Measurements from ENCODE around the gene CYB561. TPM values are rescaled to one million over a fixed set of nuclear protein-coding genes. Genes with fewer than 3 reads are reported as not detected.

CYB561 gene, protein sequence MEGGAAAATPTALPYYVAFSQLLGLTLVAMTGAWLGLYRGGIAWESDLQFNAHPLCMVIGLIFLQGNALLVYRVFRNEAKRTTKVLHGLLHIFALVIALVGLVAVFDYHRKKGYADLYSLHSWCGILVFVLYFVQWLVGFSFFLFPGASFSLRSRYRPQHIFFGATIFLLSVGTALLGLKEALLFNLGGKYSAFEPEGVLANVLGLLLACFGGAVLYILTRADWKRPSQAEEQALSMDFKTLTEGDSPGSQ
- 40.1 and 43.8 TPM in 2 replicates for total RNA-seq (2014; rRNA removed; shearing (Covaris generic); ENCODE audit: low replicate concordance)

GRCh38 chr17:63445954-63446752, at the start of gene CYB561:
Gene CYB561, minus strand, starts transcription at chr17:63446306. Its CDS starts 8,759 bp downstream, at chr17:63437547.
- peak; percentile 71 for DNase-seq (ENCODE audit: low read depth)
- in situ Hi-C loops (cut with HindIII; ENCODE audit: low pct_unique_long_range_greater_than_20kb, low sequenced_read_pairs), result no loop called here

GRCh38 chr17:63495491-63495890, 49.4 kb upstream of the CYB561 start:
- in situ Hi-C loops (cut with HindIII; ENCODE audit: low pct_unique_long_range_greater_than_20kb, low sequenced_read_pairs), result no loop called here
- no peak for DNase-seq (ENCODE audit: low read depth)

DNA sequence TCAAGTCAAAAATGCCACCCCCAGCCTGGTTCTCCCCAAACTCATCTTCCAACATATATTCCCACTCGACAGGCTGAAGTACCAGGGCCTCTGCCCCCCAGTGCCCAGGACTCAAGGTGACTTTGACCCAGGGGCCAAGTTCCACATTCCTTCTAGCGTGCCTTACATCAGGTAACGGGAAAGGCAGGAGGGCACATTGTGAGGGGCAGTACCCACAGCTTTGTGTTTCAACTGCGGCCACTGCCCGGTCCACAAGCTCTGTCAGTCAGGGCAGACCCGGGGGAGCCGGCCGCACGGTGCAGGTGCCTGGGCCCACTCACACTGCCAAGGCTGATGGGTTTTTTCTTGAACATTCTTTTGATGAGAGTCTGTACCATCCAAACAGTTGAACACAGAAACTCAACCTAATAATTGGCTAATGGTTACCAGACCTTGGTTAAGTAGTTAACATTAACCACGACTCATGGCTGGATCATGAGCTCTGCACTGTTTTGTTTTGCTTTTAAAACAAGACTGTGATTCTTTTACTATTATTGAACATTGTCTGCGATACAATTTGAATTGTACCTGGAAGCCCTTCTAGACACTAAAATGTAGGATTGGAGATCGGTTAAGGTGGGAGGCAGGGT, 48.3 kb upstream of the CYB561 start:
- in situ Hi-C loops (cut with HindIII; ENCODE audit: low pct_unique_long_range_greater_than_20kb, low sequenced_read_pairs), result no loop called here
- DNase-seq (ENCODE audit: low read depth), result peak; percentile 12

- in situ Hi-C loops (cut with HindIII; ENCODE audit: low pct_unique_long_range_greater_than_20kb, low sequenced_read_pairs), result no loop called here
Measured at GRCh38 chr17:63493411-63493810, 47.3 kb upstream of the CYB561 start.

DNA sequence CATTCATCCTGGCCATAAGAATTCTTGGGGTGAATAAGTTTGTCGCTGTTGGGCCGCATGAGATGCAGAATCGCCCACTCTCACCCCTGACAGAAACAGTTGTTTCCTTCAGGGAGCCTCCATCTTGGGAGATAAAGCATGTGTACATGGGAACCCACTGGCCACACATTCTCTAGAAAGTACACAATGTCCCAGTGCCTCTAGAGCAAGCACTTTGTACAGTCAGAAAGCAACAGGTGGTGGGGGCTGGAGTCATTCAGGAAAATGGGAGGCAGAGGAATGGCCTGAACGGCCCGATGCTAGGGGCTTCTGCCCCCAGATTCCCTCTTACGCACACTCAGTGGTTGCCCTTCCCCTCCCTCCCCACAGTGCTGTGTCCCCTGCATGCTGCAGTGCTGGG, 46.8 kb upstream of the CYB561 start:
- DNase-seq (ENCODE audit: low read depth), result no peak
- in situ Hi-C loops (cut with HindIII; ENCODE audit: low pct_unique_long_range_greater_than_20kb, low sequenced_read_pairs), result no loop called here

More at GRCh38 chr17:63493411-63493810, 47.3 kb upstream of the CYB561 start:
- no peak for DNase-seq (ENCODE audit: low read depth)

DNA sequence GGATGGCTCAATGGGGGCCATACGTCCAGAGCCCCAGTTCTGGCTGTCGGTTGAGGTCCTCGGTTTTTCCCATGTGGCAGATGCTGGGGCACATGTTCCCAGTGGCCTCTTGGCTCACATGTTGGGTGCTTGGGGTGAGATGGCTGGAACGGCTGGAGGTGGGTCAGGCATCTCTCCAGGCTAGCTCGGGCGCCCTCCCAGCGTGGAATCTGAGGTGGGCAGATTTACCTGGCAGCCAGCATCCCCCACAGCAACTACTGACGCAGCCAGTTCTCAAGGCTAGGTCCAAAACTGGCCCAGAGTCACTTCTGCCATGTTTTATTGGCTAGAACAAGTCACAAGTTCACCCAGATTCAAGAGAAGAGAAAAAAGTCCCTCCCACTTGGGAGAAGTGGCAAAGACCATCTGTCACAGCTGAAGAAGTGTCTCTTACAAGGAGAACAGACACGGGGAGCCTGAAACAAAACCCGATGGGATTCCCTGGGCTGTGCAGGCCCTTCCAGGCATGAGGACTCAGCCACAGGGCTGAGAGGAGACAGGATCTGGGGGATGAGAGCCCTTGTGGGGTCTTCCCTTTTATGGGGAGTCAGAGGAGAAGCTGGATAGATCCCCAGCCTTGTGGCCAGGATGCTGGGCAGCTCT, 46.0 kb upstream of the CYB561 start:
- in situ Hi-C loops (cut with HindIII; ENCODE audit: low pct_unique_long_range_greater_than_20kb, low sequenced_read_pairs), result no loop called here
- DNase-seq (ENCODE audit: low read depth), result no peak

DNA sequence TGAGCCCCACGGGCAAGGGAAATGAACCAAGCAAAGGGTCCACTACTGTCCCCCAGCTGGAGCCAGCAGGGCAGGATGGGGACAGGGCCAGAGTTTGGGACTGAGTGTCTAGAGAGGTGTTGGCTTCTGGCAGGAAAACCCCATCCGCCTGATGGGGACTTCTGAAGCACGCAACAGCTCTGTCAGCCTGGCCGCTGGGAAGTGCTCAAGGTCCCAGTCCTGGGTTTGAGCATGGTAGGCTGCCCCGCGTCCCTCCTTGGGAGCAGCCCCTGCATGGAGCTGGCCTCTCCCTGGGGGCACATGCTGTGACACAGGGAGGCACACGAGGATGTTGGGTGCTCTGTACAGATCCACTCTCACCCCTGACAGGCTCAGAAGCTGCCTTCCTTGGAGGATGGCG, 45.3 kb upstream of the CYB561 start:
- in situ Hi-C loops (cut with HindIII; ENCODE audit: low pct_unique_long_range_greater_than_20kb, low sequenced_read_pairs), result no loop called here
- no peak for DNase-seq (ENCODE audit: low read depth)

- no peak for DNase-seq (ENCODE audit: low read depth)
- in situ Hi-C loops (cut with HindIII; ENCODE audit: low pct_unique_long_range_greater_than_20kb, low sequenced_read_pairs), result no loop called here
Measured at GRCh38 chr17:63490858-63491400, 44.8 kb upstream of the CYB561 start.

DNA sequence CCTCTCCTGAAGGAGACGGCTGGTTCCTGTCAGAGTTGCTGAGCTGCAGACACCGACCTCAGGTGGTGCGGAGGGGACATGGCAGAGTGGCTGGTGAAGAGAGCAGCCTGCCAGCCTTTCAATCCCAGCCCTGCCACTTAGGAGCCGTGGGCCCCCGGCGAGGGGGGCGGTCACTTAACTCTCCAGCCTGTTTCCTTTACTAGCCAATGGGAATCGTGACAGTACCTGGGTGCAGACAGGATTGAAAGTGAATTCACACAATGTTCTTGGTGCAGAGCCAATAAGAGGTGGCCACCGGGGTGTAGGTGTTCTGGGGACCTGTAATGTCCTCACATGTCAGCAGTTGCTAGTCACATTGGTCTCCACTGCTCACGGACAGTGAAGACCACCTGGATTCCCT, 44.2 kb upstream of the CYB561 start:
- DNase-seq (ENCODE audit: low read depth), result no peak
- in situ Hi-C loops (cut with HindIII; ENCODE audit: low pct_unique_long_range_greater_than_20kb, low sequenced_read_pairs), result no loop called here

- in situ Hi-C loops (cut with HindIII; ENCODE audit: low pct_unique_long_range_greater_than_20kb, low sequenced_read_pairs), result no loop called here
- no peak for DNase-seq (ENCODE audit: low read depth)
Measured at GRCh38 chr17:63489291-63489690, 43.2 kb upstream of the CYB561 start.

GRCh38 chr17:63488851-63489250, 42.7 kb upstream of the CYB561 start:
- DNase-seq (ENCODE audit: low read depth), result no peak
- in situ Hi-C loops (cut with HindIII; ENCODE audit: low pct_unique_long_range_greater_than_20kb, low sequenced_read_pairs), result no loop called here

DNA sequence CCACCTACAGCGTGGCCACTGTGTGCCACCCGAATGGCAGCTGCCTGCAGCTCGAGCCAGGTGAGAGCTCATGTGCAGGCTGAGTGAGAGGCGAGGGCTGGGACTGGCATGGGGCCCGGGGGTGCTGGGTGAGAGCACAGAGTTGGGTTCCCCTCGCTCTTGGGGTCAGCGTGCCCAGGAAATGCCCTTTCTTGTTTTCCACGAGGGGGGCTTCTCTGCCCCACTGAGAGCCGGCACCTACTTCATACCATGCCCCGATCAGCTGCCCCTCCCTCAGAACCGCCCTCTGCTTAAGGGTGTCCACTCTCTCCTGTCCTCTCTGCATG, 40.9 kb upstream of the CYB561 start:
- no peak for DNase-seq (ENCODE audit: low read depth)
- in situ Hi-C loops (cut with HindIII; ENCODE audit: low pct_unique_long_range_greater_than_20kb, low sequenced_read_pairs), result no loop called here

- in situ Hi-C loops (cut with HindIII; ENCODE audit: low pct_unique_long_range_greater_than_20kb, low sequenced_read_pairs), result no loop called here
- DNase-seq (ENCODE audit: low read depth), result no peak
Measured at GRCh38 chr17:63486317-63487013, 40.4 kb upstream of the CYB561 start.

GRCh38 chr17:63483655-63484575, 37.8 kb upstream of the CYB561 start:
- DNase-seq (ENCODE audit: low read depth), result no peak
- in situ Hi-C loops (cut with HindIII; ENCODE audit: low pct_unique_long_range_greater_than_20kb, low sequenced_read_pairs), result no loop called here

DNA sequence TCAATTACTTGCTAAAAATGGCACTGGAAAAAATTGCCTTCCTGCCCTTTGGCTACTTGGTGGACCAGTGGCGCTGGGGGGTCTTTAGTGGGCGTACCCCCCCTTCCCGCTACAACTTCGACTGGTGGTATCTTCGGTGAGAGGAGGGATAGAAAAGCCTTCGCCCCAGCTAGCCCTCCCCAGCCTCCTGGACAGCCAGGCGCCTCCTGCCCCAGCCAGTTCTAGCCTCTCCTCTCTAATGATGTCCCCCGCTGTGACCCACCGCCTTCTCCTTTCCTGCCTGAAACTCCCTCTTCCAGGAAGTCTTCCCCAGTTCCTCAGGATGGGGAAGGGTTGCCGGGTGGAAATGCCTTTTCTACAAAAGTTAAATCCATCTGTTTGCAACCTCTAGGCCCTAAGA, 36.9 kb upstream of the CYB561 start:
- no peak for DNase-seq (ENCODE audit: low read depth)
- in situ Hi-C loops (cut with HindIII; ENCODE audit: low pct_unique_long_range_greater_than_20kb, low sequenced_read_pairs), result no loop called here

GRCh38 chr17:63482509-63482908, 36.4 kb upstream of the CYB561 start:
- in situ Hi-C loops (cut with HindIII; ENCODE audit: low pct_unique_long_range_greater_than_20kb, low sequenced_read_pairs), result no loop called here

GRCh38 chr17:63481488-63481870, 35.4 kb upstream of the CYB561 start:
- in situ Hi-C loops (cut with HindIII; ENCODE audit: low pct_unique_long_range_greater_than_20kb, low sequenced_read_pairs), result no loop called here
- DNase-seq (ENCODE audit: low read depth), result no peak

More at GRCh38 chr17:63482509-63482908, 36.4 kb upstream of the CYB561 start:
- no peak for DNase-seq (ENCODE audit: low read depth)
